ENCODE results near the gene SPAG6. TPM values are rescaled to one million over a fixed set of nuclear protein-coding genes. Genes with fewer than 3 reads are reported as not detected.

Gene SPAG6
- total RNA-seq, 1 donor: not detected

GRCh38 chr10:22338185-22338900 is 7.0 kb upstream of the SPAG6 start:
- H3K4me3 ChIP-seq (ENCODE audit: low read depth, low read length): no peak overlapping the region
- no peak for TF ChIP-seq CTCF (IDR thresholded peaks at IDR 0.05; ENCODE audit: insufficient read depth, low read depth, low read length)
- DNase-seq (ENCODE audit: low read depth): no peak

GRCh38 chr10:22338931-22339330 is 6.4 kb upstream of the SPAG6 start:
- DNase-seq (ENCODE audit: low read depth): no peak
- no peak for TF ChIP-seq CTCF (IDR thresholded peaks at IDR 0.05; ENCODE audit: insufficient read depth, low read depth, low read length)
- H3K4me3 ChIP-seq (ENCODE audit: low read depth, low read length): no peak overlapping the region

GRCh38 chr10:22339761-22340328 is 5.5 kb upstream of the SPAG6 start:
- no peak for DNase-seq (ENCODE audit: low read depth)
- no peak for TF ChIP-seq CTCF (IDR thresholded peaks at IDR 0.05; ENCODE audit: insufficient read depth, low read depth, low read length)
- H3K4me3 ChIP-seq (ENCODE audit: low read depth, low read length): peak overlapping the region; percentile 74

GRCh38 chr10:22340329-22341189 is 4.7 kb upstream of the SPAG6 start:
- TF ChIP-seq CTCF (IDR thresholded peaks at IDR 0.05; ENCODE audit: insufficient read depth, low read depth, low read length): no peak
- H3K4me3 ChIP-seq (ENCODE audit: low read depth, low read length): peak overlapping the region; percentile 74
- DNase-seq (ENCODE audit: low read depth): peak; percentile 90

GRCh38 chr10:22341190-22341925 is 3.9 kb upstream of the SPAG6 start:
- DNase-seq (ENCODE audit: low read depth): peak; percentile 17
- TF ChIP-seq CTCF (IDR thresholded peaks at IDR 0.05; ENCODE audit: insufficient read depth, low read depth, low read length): no peak
- H3K4me3 ChIP-seq (ENCODE audit: low read depth, low read length): peak overlapping the region; percentile 74

- no peak for TF ChIP-seq CTCF (IDR thresholded peaks at IDR 0.05; ENCODE audit: insufficient read depth, low read depth, low read length)
- no peak for DNase-seq (ENCODE audit: low read depth)
- H3K4me3 ChIP-seq (ENCODE audit: low read depth, low read length): no peak overlapping the region
Observed at GRCh38 chr10:22341926-22342196, 3.4 kb upstream of the SPAG6 start.

All from fibroblast of villous mesenchyme (primary cell).